ENCODE results near the gene CUBN. TPM values are rescaled to one million over a fixed set of nuclear protein-coding genes. Genes with fewer than 3 reads are reported as not detected.

The CUBN gene
- total and polyA plus RNA-seq, 2 donors: 0.54 to 6.1 TPM

Small RNA genes lying within 50 kb of the gene (small RNA-seq; reads per million reads assigned to genes)
- not detected for gene AC067747.1

Other genes with a start within 250 kb of the CUBN start
- gene TRDMT1, start 71.9 kb upstream of the CUBN start, total RNA-seq: 31.5 TPM
- 3.0 TPM for gene TRDMT1, start 71.9 kb upstream of the CUBN start, polyA plus RNA-seq
- gene VIM, start 98.4 kb upstream of the CUBN start, total RNA-seq: 1,379 TPM
- gene VIM, start 98.4 kb upstream of the CUBN start, polyA plus RNA-seq: 1,825 TPM

Measured in urinary bladder (tissue), 2 donors.